Measurements from ENCODE around the gene AKAP10.

GRCh38 chr17:19978209-19978802 lies 678 bp upstream of the AKAP10 start:
- TF ChIP-seq CTCF (IDR thresholded peaks at IDR 0.05; ENCODE audit: low read depth, low read length), result no peak
- TF ChIP-seq EZH2phosphoT487 (IDR thresholded peaks at IDR 0.05; ENCODE audit: low read depth), result no peak
